ENCODE data around the gene FAM20C.

GRCh38 chr7:179948-180694 lies 12.2 kb upstream of the FAM20C start:
- TF ChIP-seq CTCF (IDR thresholded peaks at IDR 0.05 in 4 of 5, conservative IDR thresholded peaks at IDR 0.05 in 1 of 5) (no peak), POLR2A (IDR thresholded peaks at IDR 0.05) (no peak)

Data from gastrocnemius medialis (tissue), 4 donors.